Keratinocyte (primary cell): ENCODE results near the gene IGFBP5. TPM values are rescaled to one million over a fixed set of nuclear protein-coding genes. Genes with fewer than 3 reads are reported as not detected.

Experiments used
- DNase-seq: peaks from one replicate; pipeline ENCODE4 v3.0.0-alpha.2; 2011; ENCODE audit warnings: low read depth, missing footprints, low spot score
- FAIRE-seq: peaks from 2 replicates; lab custom pipeline; 2011; peaks lifted over from hg19 to GRCh38; lab: Jason Lieb, UNC
- H2AFZ ChIP-seq: 2 replicates; pipeline ENCODE4 v1.6.0; 2012; ENCODE audit warnings: low read length, control low read depth, inconsistent platforms; ENCODE audit not compliant: control insufficient read depth
- H3K27ac ChIP-seq: 2 replicates; pipeline ENCODE4 v1.5.1; 2011; ENCODE audit warnings: low read length; ENCODE audit not compliant: control insufficient read depth, insufficient read depth
- H3K27me3 ChIP-seq: 3 replicates; pipeline ENCODE4 v1.6.0; 2011; ENCODE audit warnings: low read length; ENCODE audit not compliant: control insufficient read depth, insufficient read depth; ENCODE audit errors: extremely low read depth
- H3K36me3 ChIP-seq, 2 experiments: 2 replicates in 1 of 2; 3 replicates in 1 of 2; pipeline ENCODE4 v1.5.1; 2011; ENCODE audit warnings: low read length in 2 of 2, mild to moderate bottlenecking in 1 of 2; ENCODE audit not compliant: control insufficient read depth in 2 of 2, insufficient read depth in 2 of 2; ENCODE audit errors: extremely low read depth in 1 of 2
- H3K4me1 ChIP-seq: 3 replicates; pipeline ENCODE4 v1.5.1; 2011; ENCODE audit warnings: low read length; ENCODE audit not compliant: control insufficient read depth, insufficient read depth; ENCODE audit errors: extremely low read depth
- H3K4me2 ChIP-seq: 3 replicates; pipeline ENCODE4 v1.6.0; 2011; ENCODE audit warnings: low read depth, low read length; ENCODE audit not compliant: control insufficient read depth, insufficient read depth; ENCODE audit errors: extremely low read depth
- H3K4me3 ChIP-seq, 3 experiments: fragments of 200-600 bp in 1 of 3; sonication (generic) in 1 of 3; 2 replicates in 2 of 3; 3 replicates in 1 of 3; pipeline ENCODE4 v1.5.1; 2011 to 2016; ENCODE audit warnings: low read length in 3 of 3, mild to moderate bottlenecking in 3 of 3, control low read depth in 2 of 3, inconsistent platforms in 1 of 3, low read depth in 1 of 3, mixed read lengths in 1 of 3, mixed run types in 1 of 3, moderate library complexity in 1 of 3; ENCODE audit not compliant: control insufficient read depth in 2 of 3, insufficient read depth in 2 of 3; ENCODE audit errors: extremely low read depth in 1 of 3
- H3K79me2 ChIP-seq: 2 replicates; pipeline ENCODE4 v1.6.0; 2012; ENCODE audit warnings: low read length; ENCODE audit not compliant: control insufficient read depth, insufficient read depth
- H3K9ac ChIP-seq: 3 replicates; pipeline ENCODE4 v1.6.0; 2011; ENCODE audit warnings: low read length; ENCODE audit not compliant: control insufficient read depth, insufficient read depth; ENCODE audit errors: extremely low read depth
- H3K9me1 ChIP-seq: 3 replicates; pipeline ENCODE4 v1.6.0; 2011; ENCODE audit warnings: low read length; ENCODE audit not compliant: control insufficient read depth, insufficient read depth; ENCODE audit errors: extremely low read depth
- H3K9me3 ChIP-seq: 2 replicates; pipeline ENCODE4 v1.5.1; 2012; ENCODE audit warnings: low read depth, low read length; ENCODE audit not compliant: control insufficient read depth
- H4K20me1 ChIP-seq: 3 replicates; pipeline ENCODE4 v1.6.0; 2011; ENCODE audit warnings: low read length; ENCODE audit not compliant: control insufficient read depth, insufficient read depth; ENCODE audit errors: extremely low read depth
- EZH2 ChIP-seq: IDR thresholded peaks from one replicate; pipeline ENCODE4 v1.6.1; 2012; ENCODE audit warnings: inconsistent platforms, mild to moderate bottlenecking, low read length, moderate library complexity
- dilution Hi-C: fragments of 300-500 bp; cut with MboI; formaldehyde crosslinking; loops from one replicate; pipeline ENCODE4 v1.7.0; 2020; ENCODE audit warnings: low sequenced_read_pairs; ENCODE audit not compliant: extremely low pct_ligation_motif_present
- polyA plus RNA-seq, 5 experiments: library from polyadenylated mRNA; depleted of rRNA in 3 of 5; stranded (reverse) in 3 of 5; stranded (forward) in 1 of 5; unstranded in 1 of 5; fragments of >200 nt; gene quantifications; 1 replicate in 1 of 5; 2 replicates in 3 of 5; 3 replicates in 1 of 5; pipeline versions ENCODE4 v1.2.1 to v1.2.3, GENCODE V29; 2011 to 2012; ENCODE audit warnings: missing spikeins in 2 of 5, low read depth in 1 of 5, low replicate concordance in 1 of 5
- TF ChIP-seq, protein P1 (sequence below), 3 experiments: IDR thresholded peaks in 1 of 3; conservative IDR thresholded peaks in 1 of 3; optimal IDR thresholded peaks in 1 of 3; 2 replicates in 2 of 3; 3 replicates in 1 of 3; pipeline versions ENCODE3 to v1.5.1; 2011; ENCODE audit warnings: low read length in 3 of 3, mild to moderate bottlenecking in 3 of 3, moderate library complexity in 2 of 3, control low read depth in 1 of 3, inconsistent platforms in 1 of 3; ENCODE audit not compliant: insufficient read depth in 2 of 3; ENCODE audit errors: extremely low read depth in 1 of 3

The IGFBP5 gene
- polyA plus RNA-seq, 1 donor (not counting 4 experiments of a cell fraction or from before 2014, with no cell fraction given), result 1.1 TPM

DNA sequence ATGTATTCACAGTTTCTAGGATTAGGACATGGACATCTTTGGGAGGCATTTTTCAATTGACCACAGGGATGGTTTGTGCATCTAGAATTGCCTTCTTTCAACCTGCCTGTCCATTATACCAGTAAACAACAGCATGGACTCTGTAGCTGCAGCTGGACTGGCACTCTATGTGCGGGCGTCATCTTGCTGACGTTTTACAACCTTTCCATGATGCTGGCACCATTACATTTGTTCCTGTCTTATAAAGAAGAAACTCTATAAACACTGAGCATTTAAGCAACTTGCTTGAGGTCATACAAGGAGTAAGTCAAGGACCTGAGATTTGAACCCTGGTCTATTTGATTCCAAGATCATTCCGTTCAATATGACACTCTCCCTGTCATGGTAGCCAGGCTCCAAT is 25.4 kb upstream of the IGFBP5 start:
- Histone ChIP-seq H3K36me3 (no peaks in the 10 kb centered on the region), H3K4me1 (peaks cover 40% of the 10 kb centered on the region), H3K9ac (no peak overlapping the region), H3K27ac (no peak overlapping the region), H2AFZ (no peak overlapping the region), H3K9me1 (no peaks in the 10 kb centered on the region), H3K4me2 (no peak overlapping the region), H4K20me1 (no peaks in the 10 kb centered on the region), H3K9me3 (no peaks in the 10 kb centered on the region), H3K4me3 (no peak overlapping the region), H3K27me3 (no peaks in the 10 kb centered on the region), H3K79me2 (no peaks in the 10 kb centered on the region)
- dilution Hi-C loops, result no loop called here
- DNase-seq, result no peak
- TF ChIP-seq EZH2, result no peak
- FAIRE-seq, result no peak

DNA sequence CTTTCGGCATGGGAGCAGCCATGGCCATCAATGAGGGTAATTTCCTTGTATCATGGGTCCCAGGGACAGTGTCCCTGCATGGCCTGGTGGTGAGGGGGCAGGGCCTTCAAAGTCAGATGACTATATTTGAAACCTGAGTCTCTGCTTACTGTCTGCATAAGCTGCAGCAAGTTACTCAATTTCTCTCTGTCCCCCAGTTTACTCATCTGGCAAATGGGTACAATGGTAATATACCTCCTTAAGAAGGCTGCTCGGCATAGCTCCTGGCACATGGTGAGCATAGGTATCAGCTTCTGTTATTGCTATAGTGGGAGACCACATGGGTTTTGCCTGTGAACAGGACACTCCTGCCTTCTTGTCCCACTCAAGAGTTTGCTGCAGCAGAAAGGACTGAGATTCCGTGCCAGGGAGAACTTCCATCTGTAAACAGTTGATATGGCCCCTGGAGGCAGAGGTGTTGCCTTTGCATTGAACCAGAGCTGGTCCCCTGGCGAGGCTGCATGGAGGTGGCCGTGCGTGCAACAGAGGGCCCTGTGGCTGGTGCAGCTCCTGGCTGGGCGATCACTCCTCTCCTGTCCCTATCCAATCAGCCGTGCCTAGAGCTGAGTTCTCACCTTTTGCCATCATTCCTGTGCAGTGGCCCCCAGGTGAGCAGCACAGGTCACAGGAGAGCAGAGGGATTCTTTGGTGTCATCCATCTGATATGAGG is 22.7 kb upstream of the IGFBP5 start:
- Histone ChIP-seq H4K20me1 (no peaks in the 10 kb centered on the region), H3K4me2 (no peak overlapping the region), H2AFZ (no peak overlapping the region), H3K27ac (peak overlapping the region; percentile 66), H3K9ac (no peak overlapping the region), H3K27me3 (no peaks in the 10 kb centered on the region), H3K36me3 (no peaks in the 10 kb centered on the region), H3K9me3 (no peaks in the 10 kb centered on the region), H3K79me2 (no peaks in the 10 kb centered on the region), H3K4me3 (no peak overlapping the region), H3K4me1 (peaks cover 48% of the 10 kb centered on the region), H3K9me1 (no peaks in the 10 kb centered on the region)
- no peak for TF ChIP-seq EZH2
- TF ChIP-seq, protein P1, sequence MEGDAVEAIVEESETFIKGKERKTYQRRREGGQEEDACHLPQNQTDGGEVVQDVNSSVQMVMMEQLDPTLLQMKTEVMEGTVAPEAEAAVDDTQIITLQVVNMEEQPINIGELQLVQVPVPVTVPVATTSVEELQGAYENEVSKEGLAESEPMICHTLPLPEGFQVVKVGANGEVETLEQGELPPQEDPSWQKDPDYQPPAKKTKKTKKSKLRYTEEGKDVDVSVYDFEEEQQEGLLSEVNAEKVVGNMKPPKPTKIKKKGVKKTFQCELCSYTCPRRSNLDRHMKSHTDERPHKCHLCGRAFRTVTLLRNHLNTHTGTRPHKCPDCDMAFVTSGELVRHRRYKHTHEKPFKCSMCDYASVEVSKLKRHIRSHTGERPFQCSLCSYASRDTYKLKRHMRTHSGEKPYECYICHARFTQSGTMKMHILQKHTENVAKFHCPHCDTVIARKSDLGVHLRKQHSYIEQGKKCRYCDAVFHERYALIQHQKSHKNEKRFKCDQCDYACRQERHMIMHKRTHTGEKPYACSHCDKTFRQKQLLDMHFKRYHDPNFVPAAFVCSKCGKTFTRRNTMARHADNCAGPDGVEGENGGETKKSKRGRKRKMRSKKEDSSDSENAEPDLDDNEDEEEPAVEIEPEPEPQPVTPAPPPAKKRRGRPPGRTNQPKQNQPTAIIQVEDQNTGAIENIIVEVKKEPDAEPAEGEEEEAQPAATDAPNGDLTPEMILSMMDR (optimal IDR thresholded peaks at IDR 0.05 in 1 of 3, IDR thresholded peaks at IDR 0.05 in 1 of 3, conservative IDR thresholded peaks at IDR 0.05 in 1 of 3; ENCODE audit: extremely low read depth in 1 of 3, insufficient read depth in 2 of 3, low read length in 3 of 3), result no peak
- dilution Hi-C loops, result no loop called here
- no peak for FAIRE-seq
- DNase-seq, result no peak
